BLaER1 treated with 17β-estradiol and CSF1 and Interleukin-3, amounts not matched to agents 10 nM and 100 nM (cell line): ENCODE measurements around the gene GALNT16.

Experiments used
- H3K27ac ChIP-seq, 11 experiments: shearing (Covaris generic); formaldehyde crosslinking; 2 replicates each; pipeline ENCODE4 v1.8.1; 2022
- H3K27me3 ChIP-seq, 11 experiments: shearing (Covaris generic); formaldehyde crosslinking; 2 replicates each; pipeline ENCODE4 v1.8.1; 2022
- H3K36me3 ChIP-seq, 11 experiments: shearing (Covaris generic); formaldehyde crosslinking; 2 replicates each; pipeline ENCODE4 v1.8.1; 2022
- H3K4me1 ChIP-seq, 10 experiments: shearing (Covaris generic); formaldehyde crosslinking; 2 replicates each; pipeline ENCODE4 v1.8.1; 2022
- H3K4me2 ChIP-seq, 11 experiments: shearing (Covaris generic); formaldehyde crosslinking; 2 replicates each; pipeline ENCODE4 v1.8.1; 2022
- H3K4me3 ChIP-seq, 10 experiments: shearing (Covaris generic); formaldehyde crosslinking; 2 replicates each; pipeline ENCODE4 v1.8.1; 2022
- H3K9ac ChIP-seq, 11 experiments: shearing (Covaris generic); formaldehyde crosslinking; 2 replicates each; pipeline ENCODE4 v1.8.1; 2022
- H3K9me3 ChIP-seq, 11 experiments: shearing (Covaris generic); formaldehyde crosslinking; replicated peaks in 1 of 11; 2 replicates each; pipeline ENCODE4 v1.8.1; 2022
- H4K20me1 ChIP-seq, 11 experiments: shearing (Covaris generic); formaldehyde crosslinking; 2 replicates each; pipeline ENCODE4 v1.8.1; 2022
- Cebpa-rat ChIP-seq, 11 experiments: shearing (Covaris generic); IDR thresholded peaks; 2 replicates each; pipeline ENCODE4 v1.8.1; 2022

Gene GALNT16

DNA sequence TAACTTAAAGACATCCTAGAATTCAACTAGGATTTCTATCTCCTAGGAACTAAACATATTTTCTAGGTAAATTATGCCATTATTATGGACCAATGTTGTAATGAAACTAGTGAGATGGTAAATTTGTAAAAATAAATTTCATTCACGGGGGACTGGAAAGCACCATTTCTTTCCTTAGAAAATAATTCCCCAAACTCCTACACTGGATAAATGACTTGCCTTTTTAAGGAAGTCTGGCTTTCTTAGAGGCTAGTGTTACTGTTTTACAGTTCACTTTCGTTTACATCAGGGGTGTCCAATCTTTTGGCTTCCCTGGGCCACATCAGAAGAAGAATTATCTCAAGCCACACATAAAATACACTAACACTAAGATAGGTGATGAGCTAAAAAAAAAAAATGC lies 141.9 kb downstream of the GALNT16 start:
- peaks cover 0 to 26% (median 4%) of the 10 kb centered on the region in 11 experiments; a peak in 10 of 22 replicates for H4K20me1 ChIP-seq
- peak overlapping the region in 4 of 10 experiments; percentile 22 to 87 (median 76); a peak in 4 of 20 replicates for H3K4me3 ChIP-seq
- TF ChIP-seq Cebpa-rat (IDR thresholded peaks at IDR 0.05): no peak
- peaks cover 20 to 43% (median 29%) of the 10 kb centered on the region in 11 experiments; a peak in 21 of 22 replicates for H3K36me3 ChIP-seq
- peaks cover 22 to 41% (median 34%) of the 10 kb centered on the region in 10 experiments for H3K4me1 ChIP-seq
- H3K9ac ChIP-seq: peak overlapping the region in 2 of 11 experiments; percentile 3 to 96; a peak in 1 of 22 replicates
- peaks cover 18 to 31% (median 24%) of the 10 kb centered on the region in 11 experiments for H3K9me3 ChIP-seq
- no peak overlapping the region for H3K27ac ChIP-seq
- no peaks in the 10 kb centered on the region for H3K27me3 ChIP-seq
- H3K4me2 ChIP-seq: peak overlapping the region; percentile 23 to 99 (median 93); a peak in 17 of 22 replicates

DNA sequence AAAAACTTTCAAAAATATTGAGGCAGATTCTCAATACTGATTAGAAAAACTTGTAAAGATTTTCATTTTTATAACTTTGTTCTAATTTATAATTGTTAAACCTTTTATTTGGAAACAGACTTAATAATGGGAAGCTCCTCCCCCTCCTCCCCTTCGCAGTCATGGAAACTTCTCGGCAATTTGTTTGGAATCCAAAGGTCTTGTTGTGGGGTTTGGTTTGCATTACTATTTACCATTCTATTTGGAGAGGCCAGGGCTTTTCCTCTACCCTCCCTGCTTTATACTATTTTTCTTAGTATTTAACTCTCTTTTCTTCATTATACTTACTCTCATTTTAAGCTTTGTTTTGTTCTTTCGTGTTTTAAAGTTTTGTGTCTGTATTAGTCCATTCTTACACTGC lies 144.5 kb downstream of the GALNT16 start:
- H4K20me1 ChIP-seq: peaks cover 0 to 28% (median 7%) of the 10 kb centered on the region in 11 experiments; a peak in 9 of 22 replicates
- H3K27me3 ChIP-seq: no peaks in the 10 kb centered on the region
- H3K4me2 ChIP-seq: no peak overlapping the region
- no peak overlapping the region for H3K9ac ChIP-seq
- no peak overlapping the region for H3K27ac ChIP-seq
- peaks cover 20 to 63% (median 45%) of the 10 kb centered on the region in 11 experiments; a peak in 21 of 22 replicates for H3K36me3 ChIP-seq
- peaks cover 17 to 38% (median 26%) of the 10 kb centered on the region in 10 experiments for H3K4me1 ChIP-seq
- no peak overlapping the region for H3K4me3 ChIP-seq
- no peak for TF ChIP-seq Cebpa-rat (IDR thresholded peaks at IDR 0.05)
- peaks cover 18 to 30% (median 24%) of the 10 kb centered on the region in 11 experiments for H3K9me3 ChIP-seq

DNA sequence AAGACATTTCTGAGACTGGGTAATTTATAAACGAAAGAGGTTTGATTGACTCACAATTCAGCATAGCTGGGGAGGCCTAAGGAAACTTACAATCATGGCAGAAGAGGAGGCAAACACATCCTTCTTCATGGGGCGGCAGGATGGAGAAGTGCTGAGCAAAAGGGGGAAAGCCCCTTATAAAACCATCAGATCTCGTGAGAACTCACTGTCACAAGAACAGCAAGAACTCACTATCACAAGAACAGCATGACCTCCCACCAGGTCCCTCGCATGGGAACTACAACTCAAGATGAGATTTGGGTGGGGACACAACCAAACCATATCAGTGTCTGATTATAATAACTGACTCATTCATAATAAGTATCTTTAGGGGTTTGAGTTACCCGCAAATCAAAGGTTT lies 144.9 kb downstream of the GALNT16 start:
- Histone ChIP-seq H3K9ac (no peak overlapping the region), H3K27ac (no peak overlapping the region), H3K4me2 (no peak overlapping the region), H3K27me3 (no peaks in the 10 kb centered on the region), H3K4me3 (no peak overlapping the region), H3K4me1 (peaks cover 13 to 34% (median 22%) of the 10 kb centered on the region in 10 experiments), H4K20me1 (peaks cover 0 to 29% (median 7%) of the 10 kb centered on the region in 11 experiments; a peak in 9 of 22 replicates), H3K36me3 (peaks cover 20 to 66% (median 46%) of the 10 kb centered on the region in 11 experiments; a peak in 21 of 22 replicates), H3K9me3 (peaks cover 18 to 30% (median 24%) of the 10 kb centered on the region in 11 experiments)
- TF ChIP-seq Cebpa-rat (IDR thresholded peaks at IDR 0.05): no peak

DNA sequence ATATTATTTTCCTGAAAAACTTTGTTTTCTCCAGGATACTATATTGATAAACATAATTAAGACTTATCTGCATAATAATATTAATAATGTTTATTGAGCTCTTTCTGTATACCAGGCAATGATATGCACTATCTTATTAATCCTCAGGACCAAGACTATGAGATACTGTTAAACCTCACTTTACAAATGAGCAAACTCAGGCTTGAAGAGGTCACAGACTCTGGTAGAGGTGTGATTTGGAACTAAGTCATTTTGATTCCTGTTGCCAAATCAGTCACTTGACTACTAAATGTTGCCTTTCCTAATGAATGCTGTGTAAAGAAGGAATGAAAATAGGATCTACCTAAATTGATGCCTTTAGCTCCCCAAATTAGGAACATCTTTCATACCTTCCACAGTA lies 145.8 kb downstream of the GALNT16 start:
- H3K4me1 ChIP-seq: peaks cover 5 to 25% (median 13%) of the 10 kb centered on the region in 10 experiments
- H3K27me3 ChIP-seq: no peaks in the 10 kb centered on the region
- peaks cover 18 to 30% (median 24%) of the 10 kb centered on the region in 11 experiments for H3K9me3 ChIP-seq
- no peak for TF ChIP-seq Cebpa-rat (IDR thresholded peaks at IDR 0.05)
- H3K9ac ChIP-seq: no peak overlapping the region
- H3K36me3 ChIP-seq: peaks cover 20 to 75% (median 46%) of the 10 kb centered on the region in 11 experiments; a peak in 21 of 22 replicates
- H3K4me2 ChIP-seq: no peak overlapping the region
- no peak overlapping the region for H3K27ac ChIP-seq
- H4K20me1 ChIP-seq: peaks cover 0 to 37% (median 8%) of the 10 kb centered on the region in 11 experiments; a peak in 9 of 22 replicates
- no peak overlapping the region for H3K4me3 ChIP-seq
